B cell (primary cell): Measurements from ENCODE around the gene AURKA. TPM values are rescaled to one million over a fixed set of nuclear protein-coding genes. Genes with fewer than 3 reads are reported as not detected.
"Not testable (repeated sequence)": the region's sequence is repeated elsewhere in the genome, so short reads cannot be mapped to it uniquely, and the experiment has no call there.

ENCODE experiments used
- ATAC-seq: fragments of 200-7000 bp; cut with Tn5 transposase; one replicate; pipeline ENCODE4 v1.10.0; 2021; ENCODE audit warnings: low read depth, mild to moderate bottlenecking, moderate number of reproducible peaks, moderate library complexity
- CTCF ChIA-PET: fragments of 350-600 bp; sonication (Branson Sonifier 250); formaldehyde crosslinking; loops from one replicate; lab custom pipeline; 2021; ENCODE audit warnings: antibody characterized with exemption, inconsistent platforms; lab: Charles Lee
- POLR2A ChIA-PET: fragments of 350-600 bp; sonication (Branson Sonifier 250); formaldehyde crosslinking; loops from one replicate; lab custom pipeline; 2021; ENCODE audit warnings: antibody characterized with exemption; lab: Charles Lee
- DNase-seq: peaks from one replicate; pipeline ENCODE4 v3.0.0; 2013
- H2AFZ ChIP-seq: 2 replicates; pipeline ENCODE4 v1.6.1; 2012; ENCODE audit warnings: mild to moderate bottlenecking, low read depth, low read length; ENCODE audit not compliant: insufficient read depth, poor library complexity, severe bottlenecking
- H3K27ac ChIP-seq, 2 donors: 1 replicate in 1 of 2; 2 replicates in 1 of 2; pipeline ENCODE4 v1.5.1; 2012 to 2013; ENCODE audit warnings: low read length in 2 of 2, mild to moderate bottlenecking in 2 of 2, moderate library complexity in 1 of 2
- H3K27me3 ChIP-seq, 4 experiments: fragments of 200-600 bp in 1 of 4; sonication (generic) in 1 of 4; replicated peaks in 1 of 4; 1 replicate in 2 of 4; 2 replicates in 2 of 4; pipeline versions ENCODE4 v1.6.1 to v1.7.0; 2013 to 2016; ENCODE audit warnings: low read length in 3 of 4, mild to moderate bottlenecking in 2 of 4, mixed read lengths in 1 of 4, moderate library complexity in 1 of 4; ENCODE audit not compliant: insufficient read depth in 4 of 4, control insufficient read depth in 3 of 4; ENCODE audit errors: control extremely low read depth in 1 of 4
- H3K36me3 ChIP-seq, 2 experiments: replicated peaks in 1 of 2; 1 replicate in 1 of 2; 2 replicates in 1 of 2; pipeline versions ENCODE4 v1.6.1 to v1.7.1; 2013; ENCODE audit warnings: low read length in 1 of 2; ENCODE audit not compliant: insufficient read depth in 2 of 2, control insufficient read depth in 1 of 2; ENCODE audit errors: control extremely low read depth in 1 of 2, extremely low read depth in 1 of 2
- H3K4me1 ChIP-seq, 2 donors: fragments of 200-600 bp in 1 of 2; sonication (generic) in 1 of 2; 1 replicate in 1 of 2; 2 replicates in 1 of 2; pipeline versions ENCODE4 v1.5.1 to v1.6.1; 2013 to 2017; ENCODE audit warnings: low read length in 2 of 2; ENCODE audit not compliant: control insufficient read depth in 2 of 2, insufficient read depth in 2 of 2
- H3K4me2 ChIP-seq: replicated peaks from 2 replicates; pipeline ENCODE3; 2012; ENCODE audit warnings: mild to moderate bottlenecking, low read depth, low read length; ENCODE audit not compliant: poor library complexity, severe bottlenecking
- H3K4me3 ChIP-seq, 5 experiments: fragments of 200-600 bp in 1 of 5; sonication (generic) in 1 of 5; 1 replicate in 3 of 5; 2 replicates in 2 of 5; pipeline versions ENCODE4 v1.5.1 to v1.7.0; 2011 to 2016; ENCODE audit warnings: low read length in 4 of 5, mild to moderate bottlenecking in 4 of 5, low read depth in 2 of 5, control low read depth in 1 of 5, moderate library complexity in 1 of 5; ENCODE audit not compliant: insufficient read depth in 1 of 5; ENCODE audit errors: control extremely low read depth in 1 of 5, extremely low read depth in 1 of 5
- H3K79me2 ChIP-seq: fragments of 200-600 bp; sonication (generic); one replicate; pipeline ENCODE4 v1.6.0; 2016; ENCODE audit warnings: low read length; ENCODE audit not compliant: control insufficient read depth, insufficient read depth
- H3K9ac ChIP-seq: fragments of 200-600 bp; sonication (generic); 2 replicates; pipeline ENCODE4 v1.6.1; 2017; ENCODE audit warnings: mild to moderate bottlenecking, low read length, moderate library complexity
- H3K9me3 ChIP-seq, 3 donors: one replicate each; pipeline versions ENCODE4 v1.6.1 to v1.7.1; 2013; ENCODE audit warnings: low read length in 2 of 3; ENCODE audit not compliant: control insufficient read depth in 2 of 3, insufficient read depth in 1 of 3; ENCODE audit errors: control extremely low read depth in 1 of 3
- H4K20me1 ChIP-seq: 2 replicates; pipeline ENCODE4 v1.6.0; 2012; ENCODE audit warnings: mild to moderate bottlenecking, low read length; ENCODE audit not compliant: insufficient read depth, control insufficient read depth, poor library complexity, severe bottlenecking
- H3K27ac Mint-ChIP-seq: one replicate; pipeline ENCODE4 v1.8.0; 2021; ENCODE audit warnings: mixed read lengths
- H3K27me3 Mint-ChIP-seq: one replicate; pipeline ENCODE4 v1.8.0; 2021; ENCODE audit warnings: mixed read lengths
- H3K4me1 Mint-ChIP-seq: one replicate; pipeline ENCODE4 v1.8.0; 2021; ENCODE audit warnings: mixed read lengths
- H3K4me3 Mint-ChIP-seq: one replicate; pipeline ENCODE4 v1.8.0; 2021; ENCODE audit warnings: mixed read lengths
- H3K9me3 Mint-ChIP-seq: one replicate; pipeline ENCODE4 v1.8.0; 2022; ENCODE audit warnings: mixed read lengths; ENCODE audit not compliant: insufficient read depth
- CTCF ChIP-seq: fragments of 200-600 bp; IDR thresholded peaks from one replicate; pipeline ENCODE4 v1.8.0; 2022; ENCODE audit warnings: antibody characterized with exemption, mild to moderate bottlenecking
- EZH2 ChIP-seq: IDR thresholded peaks from 2 replicates; pipeline ENCODE4 v1.6.1; 2012; ENCODE audit warnings: borderline replicate concordance, low read depth, mild to moderate bottlenecking, moderate library complexity, low read length; ENCODE audit not compliant: insufficient read depth, poor library complexity, severe bottlenecking
- WGBS: methylation state at CpG from one replicate; pipeline ENCODE4 v1.1.5; 2013; ENCODE audit warnings: missing lambda C conversion rate; ENCODE audit not compliant: insufficient coverage; 5-methylcytosine and 5-hydroxymethylcytosine counted together
- intact Hi-C: fragments of 100-400 bp; cut with micrococcal nuclease; formaldehyde crosslinking; loops from one replicate; pipeline ENCODE4 v1.10.0; 2022
- polyA plus RNA-seq: library from polyadenylated mRNA; depleted of rRNA; stranded (reverse); fragments of >200 nt; gene quantifications from 2 replicates; pipeline ENCODE4 v1.2.3, GENCODE V29; 2012
- total RNA-seq, 2 donors: library from RNA; stranded (reverse); fragments of 120-200 nt in 1 of 2; gene quantifications; 1 replicate in 1 of 2; 2 replicates in 1 of 2; pipeline versions ENCODE4 v1.2.3 to v1.2.4, GENCODE V29; 2013 to 2022

Gene AURKA
- total and polyA plus RNA-seq, 2 donors (not counting 1 experiment from before 2014, with no cell fraction given), result 0.86 to 3.9 TPM

- Mint-ChIP-seq H3K4me3 (no peak overlapping the region), H3K27ac (no peak overlapping the region), H3K27me3 (no peaks in the 10 kb centered on the region), H3K4me1 (peaks cover 17% of the 10 kb centered on the region), H3K9me3 (no peaks in the 10 kb centered on the region)
- no peak for ATAC-seq
- H3K9me3 ChIP-seq, result no peaks in the 10 kb centered on the region
- no peak overlapping the region for H2AFZ ChIP-seq
- no peaks in the 10 kb centered on the region for H4K20me1 ChIP-seq
- H3K9ac ChIP-seq, result no peak overlapping the region
- H3K79me2 ChIP-seq, result peaks cover 6% of the 10 kb centered on the region
- no peak overlapping the region for H3K4me2 ChIP-seq
- no peaks in the 10 kb centered on the region for H3K27me3 ChIP-seq
- CTCF ChIA-PET, result interaction anchor here (1.6 kb wide), 1 partner anchor 11 kb away, joined by 5 read pairs; no protein-coding TSS in a partner anchor
- POLR2A ChIA-PET, result interaction anchor here (0.7 kb wide), 1 partner anchor 118 kb away, joined by 3 read pairs; no protein-coding TSS in a partner anchor
- peaks cover 9 to 27% of the 10 kb centered on the region in 2 experiments for H3K36me3 ChIP-seq
- 100% methylated on average over 4 of the region's 5 CpGs for WGBS
- peaks cover 12 to 21% of the 10 kb centered on the region in 2 donors for H3K4me1 ChIP-seq
- DNase-seq, result no peak
- intact Hi-C loops, result no loop called here
- H3K27ac ChIP-seq, result no peak overlapping the region
- TF ChIP-seq EZH2, result no peak
- no peak for TF ChIP-seq CTCF
- no peak overlapping the region for H3K4me3 ChIP-seq
Observed at GRCh38 chr20:56409521-56409920, 17.5 kb upstream of the AURKA start.

- H3K9me3 Mint-ChIP-seq, result no peaks in the 10 kb centered on the region
- H4K20me1 ChIP-seq, result no peaks in the 10 kb centered on the region
- intact Hi-C loops, result no loop called here
- H3K4me1 ChIP-seq, result peaks cover 7 to 11% of the 10 kb centered on the region in 2 donors
- ChIA-PET POLR2A (no interaction called here), CTCF (interaction anchor here (0.6 to 1.4 kb wide), 3 partner anchors 10 to 21 kb away, joined by 3 read pairs; partner anchors contain the start of genes AURKA and CSTF1)
- H3K4me1 Mint-ChIP-seq, result peaks cover 9% of the 10 kb centered on the region
- peaks cover 6% of the 10 kb centered on the region for H3K79me2 ChIP-seq
- TF ChIP-seq CTCF (no peak), EZH2 (no peak)
- H3K9ac ChIP-seq, result no peak overlapping the region
- H3K4me3 ChIP-seq, result no peak overlapping the region
- no peak overlapping the region for H3K4me2 ChIP-seq
- peaks cover 13 to 44% of the 10 kb centered on the region in 2 experiments for H3K36me3 ChIP-seq
- 100% methylated on average over 2 of the region's 3 CpGs for WGBS
- DNase-seq, result no peak
- no peaks in the 10 kb centered on the region for H3K27me3 Mint-ChIP-seq
- no peak overlapping the region for H2AFZ ChIP-seq
- H3K27ac Mint-ChIP-seq, result no peak overlapping the region
- no peak for ATAC-seq
- H3K4me3 Mint-ChIP-seq, result no peak overlapping the region
- H3K27ac ChIP-seq, result no peak overlapping the region
- H3K9me3 ChIP-seq, result no peaks in the 10 kb centered on the region
- no peaks in the 10 kb centered on the region for H3K27me3 ChIP-seq
Observed at GRCh38 chr20:56406910-56407309, 14.9 kb upstream of the AURKA start.

- CTCF ChIA-PET, intact Hi-C loops, H3K4me2 ChIP-seq, H3K4me3 Mint-ChIP-seq, POLR2A ChIA-PET, DNase-seq, H3K27ac ChIP-seq, H3K27me3 ChIP-seq, H2AFZ ChIP-seq, H3K4me3 ChIP-seq, H3K9me3 Mint-ChIP-seq, H3K4me1 Mint-ChIP-seq, H3K4me1 ChIP-seq, H3K27ac Mint-ChIP-seq, H3K27me3 Mint-ChIP-seq, H4K20me1 ChIP-seq, H3K9ac ChIP-seq, ATAC-seq, H3K9me3 ChIP-seq: not testable (repeated sequence)
- WGBS, result 99% methylated on average over 10 of the region's 12 CpGs
- peaks cover 15% of the 10 kb centered on the region for H3K79me2 ChIP-seq
- H3K36me3 ChIP-seq, result peaks cover 17 to 51% of the 10 kb centered on the region in 2 experiments
Observed at GRCh38 chr20:56405356-56405755, 13.3 kb upstream of the AURKA start.
